Esophagus squamous epithelium (tissue), 5 donors: Measurements from ENCODE around the gene ITFG1. TPM values are rescaled to one million over a fixed set of nuclear protein-coding genes. Genes with fewer than 3 reads are reported as not detected.

Experiments
- DNase-seq: peaks from one replicate; lab custom pipeline; 2025; lab: John Stamatoyannopoulos, UW
- H3K27ac ChIP-seq, 4 donors: fragments of 200-600 bp; sonication (generic); one replicate each; pipeline ENCODE4 v1.5.1; 2016 to 2019; ENCODE audit warnings: mild to moderate bottlenecking in 1 of 4
- H3K27me3 ChIP-seq, 4 donors: fragments of 200-600 bp; sonication (generic); 1 replicate in 3 of 4; 2 replicates in 1 of 4; pipeline versions ENCODE4 v1.5.1 to v1.6.0; 2017 to 2021; ENCODE audit warnings: antibody characterized with exemption in 1 of 4
- H3K36me3 ChIP-seq, 3 donors: fragments of 200-600 bp; sonication (generic); one replicate each; pipeline ENCODE4 v1.5.1; 2016 to 2019
- H3K4me1 ChIP-seq, 3 donors: fragments of 200-600 bp; sonication (generic); one replicate each; pipeline ENCODE4 v1.5.1; 2017 to 2019
- H3K4me3 ChIP-seq, 4 donors: fragments of 200-600 bp; sonication (generic); 1 replicate in 3 of 4; 2 replicates in 1 of 4; pipeline ENCODE4 v1.5.1; 2016 to 2019; ENCODE audit warnings: mild to moderate bottlenecking in 2 of 4, moderate library complexity in 1 of 4
- H3K9me3 ChIP-seq, 3 donors: fragments of 200-600 bp; sonication (generic); one replicate each; pipeline ENCODE4 v1.5.1; 2016 to 2019
- CTCF ChIP-seq, 6 experiments: fragments of 450-650 bp in 4 of 6; fragments of 200-600 bp in 2 of 6; sonication (generic) in 2 of 6; IDR thresholded peaks; one replicate each; pipeline ENCODE4 v1.5.1; 2016 to 2019; ENCODE audit warnings: antibody characterized with exemption in 6 of 6, mild to moderate bottlenecking in 4 of 6, moderate library complexity in 4 of 6
- POLR2A ChIP-seq, 4 donors: fragments of 450-650 bp; IDR thresholded peaks; one replicate each; pipeline ENCODE4 v1.6.1; 2017; ENCODE audit warnings: antibody characterized with exemption in 4 of 4, mild to moderate bottlenecking in 4 of 4, moderate library complexity in 3 of 4
- WGBS, 2 donors: methylation state at CpG; one replicate each; pipeline ENCODE4 v1.1.5; 2018; 5-methylcytosine and 5-hydroxymethylcytosine counted together
- intact Hi-C: fragments of 100-400 bp; cut with DNase I; formaldehyde crosslinking; loops from one replicate; pipeline ENCODE4 v1.15.0; 2022
- total RNA-seq, 4 donors: library from RNA; depleted of rRNA; stranded (reverse); fragments of >200 nt; gene quantifications; one replicate each; pipeline ENCODE4 v1.1.0, GENCODE V29; 2016
- donor health status: DM: yes; HTN: yes; CAD: no.

Gene ITFG1
- total RNA-seq, 4 donors from 2014 or later, result 16.1 to 31.9 (median 26.4) TPM

- Histone ChIP-seq H3K9me3 (no peaks in the 10 kb centered on the region), H3K4me3 (no peak overlapping the region), H3K36me3 (peaks cover 0 to 47% (median 0%) of the 10 kb centered on the region in 3 donors), H3K27me3 (no peaks in the 10 kb centered on the region), H3K27ac (no peak overlapping the region), H3K4me1 (no peaks in the 10 kb centered on the region)
- intact Hi-C loops, result no loop called here
- WGBS, 2 donors, result 76 to 85% methylated on average over 1 of the region's 1 CpG
- DNase-seq, result no peak
- no peak for TF ChIP-seq POLR2A (IDR thresholded peaks at IDR 0.05)
- no peak for TF ChIP-seq CTCF (IDR thresholded peaks at IDR 0.05)
Measured at GRCh38 chr16:47375423-47375822, 85.4 kb downstream of the ITFG1 start.

GRCh38 chr16:47374629-47375028, 86.2 kb downstream of the ITFG1 start:
- Histone ChIP-seq H3K36me3 (peaks cover 0 to 53% (median 0%) of the 10 kb centered on the region in 3 donors), H3K27ac (no peak overlapping the region), H3K27me3 (no peaks in the 10 kb centered on the region), H3K4me1 (no peaks in the 10 kb centered on the region), H3K9me3 (no peaks in the 10 kb centered on the region), H3K4me3 (no peak overlapping the region)
- intact Hi-C loops, result no loop called here
- 92 to 96% methylated on average over 3 of the region's 3 CpGs for WGBS, 2 donors
- TF ChIP-seq POLR2A (IDR thresholded peaks at IDR 0.05), result no peak
- TF ChIP-seq CTCF (IDR thresholded peaks at IDR 0.05), result no peak
- DNase-seq, result no peak

- no peaks in the 10 kb centered on the region for H3K4me1 ChIP-seq
- H3K36me3 ChIP-seq, result peaks cover 0 to 50% (median 0%) of the 10 kb centered on the region in 3 donors
- intact Hi-C loops, result no loop called here
- H3K4me3 ChIP-seq, result no peak overlapping the region
- no peaks in the 10 kb centered on the region for H3K9me3 ChIP-seq
- TF ChIP-seq CTCF (IDR thresholded peaks at IDR 0.05) (no peak), POLR2A (IDR thresholded peaks at IDR 0.05) (no peak)
- no peaks in the 10 kb centered on the region for H3K27me3 ChIP-seq
- no peak for DNase-seq
- WGBS, 2 donors, result 97 to 99% methylated on average over 5 of the region's 5 CpGs
- no peak overlapping the region for H3K27ac ChIP-seq
Measured at GRCh38 chr16:47371271-47372014, 89.4 kb downstream of the ITFG1 start.

- peaks cover 0 to 50% (median 0%) of the 10 kb centered on the region in 3 donors for H3K36me3 ChIP-seq
- no peaks in the 10 kb centered on the region for H3K9me3 ChIP-seq
- no peaks in the 10 kb centered on the region for H3K27me3 ChIP-seq
- 98 to 100% methylated on average over 9 to 11 of the region's 12 CpGs for WGBS, 2 donors
- intact Hi-C loops, result no loop called here
- no peak for DNase-seq
- H3K4me1 ChIP-seq, result no peaks in the 10 kb centered on the region
- TF ChIP-seq CTCF (IDR thresholded peaks at IDR 0.05) (no peak), POLR2A (IDR thresholded peaks at IDR 0.05) (no peak)
- no peak overlapping the region for H3K27ac ChIP-seq
- no peak overlapping the region for H3K4me3 ChIP-seq
Measured at GRCh38 chr16:47370536-47370935, 90.3 kb downstream of the ITFG1 start.

- H3K36me3 ChIP-seq, result peaks cover 0 to 41% (median 0%) of the 10 kb centered on the region in 3 donors
- WGBS, 2 donors, result 67 to 75% methylated on average over 2 of the region's 2 CpGs
Measured at GRCh38 chr16:47366228-47366627, 94.6 kb downstream of the ITFG1 start.

More at GRCh38 chr16:47366228-47366627, 94.6 kb downstream of the ITFG1 start:
- Histone ChIP-seq H3K27ac (no peak overlapping the region), H3K4me3 (no peak overlapping the region), H3K27me3 (no peaks in the 10 kb centered on the region), H3K9me3 (no peaks in the 10 kb centered on the region), H3K4me1 (no peaks in the 10 kb centered on the region)
- intact Hi-C loops, result no loop called here
- DNase-seq, result no peak
- TF ChIP-seq POLR2A (IDR thresholded peaks at IDR 0.05) (no peak), CTCF (IDR thresholded peaks at IDR 0.05) (no peak)
